GM10266 (cell line): Measurements from ENCODE around the gene EFNA2.
"Not testable (repeated sequence)": the region's sequence is repeated elsewhere in the genome, so short reads cannot be mapped to it uniquely, and the experiment has no call there.

Source experiments
- DNase-seq: peaks from one replicate; pipeline ENCODE4 v3.0.0; 2012; ENCODE audit errors: extremely low spot score
- CTCF ChIP-seq: IDR thresholded peaks from 2 replicates; pipeline ENCODE4 v1.5.1; 2012; ENCODE audit warnings: mild to moderate bottlenecking, low read depth; ENCODE audit not compliant: control insufficient read depth, insufficient read depth; ENCODE audit errors: missing control alignments

EFNA2 gene

GRCh38 chr19:1304197-1304924 lies 18.7 kb downstream of the EFNA2 start:
- TF ChIP-seq CTCF, result no peak

GRCh38 chr19:1305354-1305753 lies 19.7 kb downstream of the EFNA2 start:
- DNase-seq, result not testable (repeated sequence)

More at GRCh38 chr19:1304197-1304924, 18.7 kb downstream of the EFNA2 start:
- no peak for DNase-seq

GRCh38 chr19:1307320-1307719 lies 21.6 kb downstream of the EFNA2 start:
- no peak for TF ChIP-seq CTCF
- no peak for DNase-seq

GRCh38 chr19:1307755-1308303 lies 22.2 kb downstream of the EFNA2 start:
- no peak for DNase-seq
- TF ChIP-seq CTCF, result no peak

- no peak for DNase-seq
- no peak for TF ChIP-seq CTCF
Measured at GRCh38 chr19:1308718-1309117, 23.0 kb downstream of the EFNA2 start.

GRCh38 chr19:1309977-1310852 lies 24.5 kb downstream of the EFNA2 start:
- no peak for TF ChIP-seq CTCF
- DNase-seq, result no peak

GRCh38 chr19:1310853-1311180 lies 25.1 kb downstream of the EFNA2 start:
- no peak for TF ChIP-seq CTCF
- no peak for DNase-seq
